ENCODE results near the gene ANKRD33B.
A peak's percentile ranks its signal among the peaks of the same experiment; 100 is the strongest.

ANKRD33B gene

GRCh38 chr5:10588109-10588775 lies 24.4 kb downstream of the ANKRD33B start:
- 0 out of 2 replicates have a peak, but pooled peaks cover 7% of the 10 kb centered on the region for H3K36me3 ChIP-seq (ENCODE audit: insufficient read depth, low read length)
- peaks cover 90% of the 10 kb centered on the region for H3K4me1 ChIP-seq (ENCODE audit: insufficient read depth, low read length)
- no peak overlapping the region for H3K9ac ChIP-seq (ENCODE audit: low read depth, low read length)
- H3K27ac ChIP-seq (ENCODE audit: low read length), result peak overlapping the region; percentile 29
- H3K4me2 ChIP-seq (ENCODE audit: insufficient read depth, low read length), result no peak overlapping the region
- H3K27me3 ChIP-seq (ENCODE audit: insufficient read depth, low read length, poor library complexity), result no peaks in the 10 kb centered on the region
- ATAC-seq (ENCODE audit: insufficient read depth, low read depth) (no peak), DNase-seq (no peak)
- H3K4me3 ChIP-seq (ENCODE audit: low read depth in 1 of 2, low read length in 2 of 2), result no peak overlapping the region
- no peak overlapping the region for H2AFZ ChIP-seq (ENCODE audit: low read depth, low read length)
- H4K20me1 ChIP-seq (ENCODE audit: insufficient read depth, low read length), result no peaks in the 10 kb centered on the region
- TF ChIP-seq, protein P1, sequence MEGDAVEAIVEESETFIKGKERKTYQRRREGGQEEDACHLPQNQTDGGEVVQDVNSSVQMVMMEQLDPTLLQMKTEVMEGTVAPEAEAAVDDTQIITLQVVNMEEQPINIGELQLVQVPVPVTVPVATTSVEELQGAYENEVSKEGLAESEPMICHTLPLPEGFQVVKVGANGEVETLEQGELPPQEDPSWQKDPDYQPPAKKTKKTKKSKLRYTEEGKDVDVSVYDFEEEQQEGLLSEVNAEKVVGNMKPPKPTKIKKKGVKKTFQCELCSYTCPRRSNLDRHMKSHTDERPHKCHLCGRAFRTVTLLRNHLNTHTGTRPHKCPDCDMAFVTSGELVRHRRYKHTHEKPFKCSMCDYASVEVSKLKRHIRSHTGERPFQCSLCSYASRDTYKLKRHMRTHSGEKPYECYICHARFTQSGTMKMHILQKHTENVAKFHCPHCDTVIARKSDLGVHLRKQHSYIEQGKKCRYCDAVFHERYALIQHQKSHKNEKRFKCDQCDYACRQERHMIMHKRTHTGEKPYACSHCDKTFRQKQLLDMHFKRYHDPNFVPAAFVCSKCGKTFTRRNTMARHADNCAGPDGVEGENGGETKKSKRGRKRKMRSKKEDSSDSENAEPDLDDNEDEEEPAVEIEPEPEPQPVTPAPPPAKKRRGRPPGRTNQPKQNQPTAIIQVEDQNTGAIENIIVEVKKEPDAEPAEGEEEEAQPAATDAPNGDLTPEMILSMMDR (IDR thresholded peaks at IDR 0.05; ENCODE audit: borderline replicate concordance, extremely low read depth, low read length, poor library complexity, severe bottlenecking), result no peak
- TF ChIP-seq EZH2 (IDR thresholded peaks at IDR 0.05; ENCODE audit: borderline replicate concordance, low read depth, low read length, severe bottlenecking), result no peak
- H3K79me2 ChIP-seq (ENCODE audit: insufficient read depth, low read length), result peaks cover 85% of the 10 kb centered on the region
- no peaks in the 10 kb centered on the region for H3K9me3 ChIP-seq (ENCODE audit: insufficient read depth, low read length, severe bottlenecking)

GRCh38 chr5:10588779-10589447 lies 25.0 kb downstream of the ANKRD33B start:
- 0 out of 2 replicates have a peak, but pooled peaks cover 7% of the 10 kb centered on the region for H3K36me3 ChIP-seq (ENCODE audit: insufficient read depth, low read length)
- peaks cover 90% of the 10 kb centered on the region for H3K4me1 ChIP-seq (ENCODE audit: insufficient read depth, low read length)
- H3K27me3 ChIP-seq (ENCODE audit: insufficient read depth, low read length, poor library complexity), result no peaks in the 10 kb centered on the region
- H3K4me3 ChIP-seq (ENCODE audit: low read depth in 1 of 2, low read length in 2 of 2), result no peak overlapping the region
- no peaks in the 10 kb centered on the region for H3K9me3 ChIP-seq (ENCODE audit: insufficient read depth, low read length, severe bottlenecking)
- peak overlapping the region; percentile 29 for H3K27ac ChIP-seq (ENCODE audit: low read length)
- ATAC-seq (ENCODE audit: insufficient read depth, low read depth) (no peak), DNase-seq (no peak)
- no peak overlapping the region for H2AFZ ChIP-seq (ENCODE audit: low read depth, low read length)
- no peak overlapping the region for H3K4me2 ChIP-seq (ENCODE audit: insufficient read depth, low read length)
- H3K9ac ChIP-seq (ENCODE audit: low read depth, low read length), result no peak overlapping the region
- no peak for TF ChIP-seq EZH2 (IDR thresholded peaks at IDR 0.05; ENCODE audit: borderline replicate concordance, low read depth, low read length, severe bottlenecking)
- TF ChIP-seq, protein P1 (IDR thresholded peaks at IDR 0.05; ENCODE audit: borderline replicate concordance, extremely low read depth, low read length, poor library complexity, severe bottlenecking), result no peak
- H3K79me2 ChIP-seq (ENCODE audit: insufficient read depth, low read length), result peaks cover 89% of the 10 kb centered on the region
- no peaks in the 10 kb centered on the region for H4K20me1 ChIP-seq (ENCODE audit: insufficient read depth, low read length)

GRCh38 chr5:10590226-10590999 lies 26.5 kb downstream of the ANKRD33B start:
- Histone ChIP-seq H3K27me3 (ENCODE audit: insufficient read depth, low read length, poor library complexity) (no peaks in the 10 kb centered on the region), H2AFZ (ENCODE audit: low read depth, low read length) (no peak overlapping the region), H3K4me3 (ENCODE audit: low read depth in 1 of 2, low read length in 2 of 2) (no peak overlapping the region), H3K9ac (ENCODE audit: low read depth, low read length) (no peak overlapping the region), H3K4me1 (ENCODE audit: insufficient read depth, low read length) (peaks cover 90% of the 10 kb centered on the region), H3K9me3 (ENCODE audit: insufficient read depth, low read length, severe bottlenecking) (no peaks in the 10 kb centered on the region), H4K20me1 (ENCODE audit: insufficient read depth, low read length) (no peaks in the 10 kb centered on the region), H3K4me2 (ENCODE audit: insufficient read depth, low read length) (0 out of 2 replicates have a peak overlapping the region, but pooled peaks have one; percentile 3), H3K79me2 (ENCODE audit: insufficient read depth, low read length) (peaks cover 93% of the 10 kb centered on the region), H3K36me3 (ENCODE audit: insufficient read depth, low read length) (0 out of 2 replicates have a peak, but pooled peaks cover 7% of the 10 kb centered on the region), H3K27ac (ENCODE audit: low read length) (peak overlapping the region; percentile 62)
- ATAC-seq (ENCODE audit: insufficient read depth, low read depth) (no peak), DNase-seq (no peak)
- TF ChIP-seq EZH2 (IDR thresholded peaks at IDR 0.05; ENCODE audit: borderline replicate concordance, low read depth, low read length, severe bottlenecking), result no peak
- TF ChIP-seq, protein P1 (IDR thresholded peaks at IDR 0.05; ENCODE audit: borderline replicate concordance, extremely low read depth, low read length, poor library complexity, severe bottlenecking), result no peak

Measured in DND-41 (cell line).